Astrocyte (in vitro differentiated cells and primary cell): ENCODE data around the gene EXOC4. TPM values are rescaled to one million over a fixed set of nuclear protein-coding genes. Genes with fewer than 3 reads are reported as not detected.

Experiments used
- DNase-seq: peaks from one replicate; pipeline ENCODE4 v3.0.0-alpha.2; 2010; ENCODE audit warnings: low read depth
- FAIRE-seq: peaks from 2 replicates; lab custom pipeline; 2011; peaks lifted over from hg19 to GRCh38; lab: Jason Lieb, UNC
- H2AFZ ChIP-seq: 2 replicates; pipeline ENCODE4 v1.6.0; 2012; ENCODE audit warnings: low read depth, low read length, inconsistent platforms
- H3K27ac ChIP-seq: 2 replicates; pipeline ENCODE4 v1.5.1; 2011; ENCODE audit warnings: low read depth, low read length, inconsistent platforms
- H3K27me3 ChIP-seq: 2 replicates; pipeline ENCODE4 v1.6.0; 2011; ENCODE audit warnings: low read length, inconsistent platforms; ENCODE audit not compliant: insufficient read depth
- H3K36me3 ChIP-seq: 2 replicates; pipeline ENCODE4 v1.5.1; 2011; ENCODE audit warnings: low read length, inconsistent platforms; ENCODE audit not compliant: insufficient read depth
- H3K4me1 ChIP-seq: 2 replicates; pipeline ENCODE4 v1.5.1; 2011; ENCODE audit warnings: low read length, inconsistent platforms; ENCODE audit not compliant: insufficient read depth
- H3K4me2 ChIP-seq: 2 replicates; pipeline ENCODE4 v1.6.0; 2012; ENCODE audit warnings: low read length, inconsistent platforms
- H3K4me3 ChIP-seq: 2 replicates; pipeline ENCODE4 v1.5.1; 2011; ENCODE audit warnings: low read depth, mild to moderate bottlenecking, low read length, inconsistent platforms; ENCODE audit not compliant: insufficient read depth
- H3K79me2 ChIP-seq: 2 replicates; pipeline ENCODE4 v1.6.0; 2012; ENCODE audit warnings: mild to moderate bottlenecking, low read length, inconsistent platforms; ENCODE audit not compliant: insufficient read depth
- H3K9ac ChIP-seq: 2 replicates; pipeline ENCODE4 v1.6.0; 2012; ENCODE audit warnings: mild to moderate bottlenecking, low read length, inconsistent platforms
- H3K9me3 ChIP-seq: 2 replicates; pipeline ENCODE4 v1.5.1; 2012; ENCODE audit warnings: low read depth, mild to moderate bottlenecking, low read length, inconsistent platforms; ENCODE audit not compliant: insufficient read depth
- H4K20me1 ChIP-seq: 2 replicates; pipeline ENCODE4 v1.6.0; 2012; ENCODE audit warnings: low read length, inconsistent platforms; ENCODE audit not compliant: insufficient read depth
- H3K27ac Mint-ChIP-seq: one replicate; pipeline ENCODE4 v1.8.0; 2021; ENCODE audit warnings: mild to moderate bottlenecking, mixed read lengths; ENCODE audit not compliant: unreplicated experiment
- H3K27me3 Mint-ChIP-seq: one replicate; pipeline ENCODE4 v1.8.0; 2021; ENCODE audit warnings: low read depth, mixed read lengths; ENCODE audit not compliant: unreplicated experiment
- H3K36me3 Mint-ChIP-seq: one replicate; pipeline ENCODE4 v1.8.0; 2021; ENCODE audit warnings: low read depth, mixed read lengths; ENCODE audit not compliant: unreplicated experiment
- H3K4me1 Mint-ChIP-seq: one replicate; pipeline ENCODE4 v1.8.0; 2021; ENCODE audit warnings: low read depth, mixed read lengths; ENCODE audit not compliant: unreplicated experiment
- H3K4me3 Mint-ChIP-seq: one replicate; pipeline ENCODE4 v1.8.0; 2021; ENCODE audit warnings: mild to moderate bottlenecking, moderate library complexity, mixed read lengths; ENCODE audit not compliant: unreplicated experiment
- H3K9me3 Mint-ChIP-seq: one replicate; pipeline ENCODE4 v1.8.0; 2021; ENCODE audit warnings: mild to moderate bottlenecking, mixed read lengths; ENCODE audit not compliant: unreplicated experiment
- EZH2 ChIP-seq: IDR thresholded peaks from 2 replicates; pipeline ENCODE4 v1.6.1; 2012; ENCODE audit warnings: mild to moderate bottlenecking, low read length, inconsistent platforms; ENCODE audit not compliant: insufficient read depth
- total RNA-seq: library from RNA; stranded (reverse); gene quantifications from 2 replicates; pipeline ENCODE4 v1.2.1, GENCODE V29; 2021
- TF ChIP-seq, protein P1 (sequence below): IDR thresholded peaks from 2 replicates; pipeline ENCODE4 v1.5.1; 2011; ENCODE audit warnings: low read depth, mild to moderate bottlenecking, inconsistent platforms, low read length, moderate library complexity; ENCODE audit not compliant: insufficient read depth

Gene EXOC4
- total RNA-seq, 1 donor from 2014 or later, result 57.5 TPM

- H3K27ac Mint-ChIP-seq, result no peak overlapping the region
- H3K27me3 ChIP-seq, result no peaks in the 10 kb centered on the region
- no peaks in the 10 kb centered on the region for H3K36me3 Mint-ChIP-seq
- TF ChIP-seq, protein P1, sequence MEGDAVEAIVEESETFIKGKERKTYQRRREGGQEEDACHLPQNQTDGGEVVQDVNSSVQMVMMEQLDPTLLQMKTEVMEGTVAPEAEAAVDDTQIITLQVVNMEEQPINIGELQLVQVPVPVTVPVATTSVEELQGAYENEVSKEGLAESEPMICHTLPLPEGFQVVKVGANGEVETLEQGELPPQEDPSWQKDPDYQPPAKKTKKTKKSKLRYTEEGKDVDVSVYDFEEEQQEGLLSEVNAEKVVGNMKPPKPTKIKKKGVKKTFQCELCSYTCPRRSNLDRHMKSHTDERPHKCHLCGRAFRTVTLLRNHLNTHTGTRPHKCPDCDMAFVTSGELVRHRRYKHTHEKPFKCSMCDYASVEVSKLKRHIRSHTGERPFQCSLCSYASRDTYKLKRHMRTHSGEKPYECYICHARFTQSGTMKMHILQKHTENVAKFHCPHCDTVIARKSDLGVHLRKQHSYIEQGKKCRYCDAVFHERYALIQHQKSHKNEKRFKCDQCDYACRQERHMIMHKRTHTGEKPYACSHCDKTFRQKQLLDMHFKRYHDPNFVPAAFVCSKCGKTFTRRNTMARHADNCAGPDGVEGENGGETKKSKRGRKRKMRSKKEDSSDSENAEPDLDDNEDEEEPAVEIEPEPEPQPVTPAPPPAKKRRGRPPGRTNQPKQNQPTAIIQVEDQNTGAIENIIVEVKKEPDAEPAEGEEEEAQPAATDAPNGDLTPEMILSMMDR, result no peak
- H3K9me3 ChIP-seq, result no peaks in the 10 kb centered on the region
- no peaks in the 10 kb centered on the region for H3K27me3 Mint-ChIP-seq
- H3K27ac ChIP-seq, result no peak overlapping the region
- no peaks in the 10 kb centered on the region for H3K36me3 ChIP-seq
- DNase-seq, result no peak
- H3K4me1 Mint-ChIP-seq, result no peaks in the 10 kb centered on the region
- no peaks in the 10 kb centered on the region for H3K79me2 ChIP-seq
- no peak for FAIRE-seq
- no peaks in the 10 kb centered on the region for H3K4me1 ChIP-seq
- no peak overlapping the region for H3K4me2 ChIP-seq
- no peak overlapping the region for H3K4me3 Mint-ChIP-seq
- H3K9me3 Mint-ChIP-seq, result no peaks in the 10 kb centered on the region
- H4K20me1 ChIP-seq, result no peaks in the 10 kb centered on the region
- H3K9ac ChIP-seq, result no peak overlapping the region
- H2AFZ ChIP-seq, result no peak overlapping the region
- no peak overlapping the region for H3K4me3 ChIP-seq
Observed at GRCh38 chr7:133805426-133805825, 552.5 kb downstream of the EXOC4 start.

DNA sequence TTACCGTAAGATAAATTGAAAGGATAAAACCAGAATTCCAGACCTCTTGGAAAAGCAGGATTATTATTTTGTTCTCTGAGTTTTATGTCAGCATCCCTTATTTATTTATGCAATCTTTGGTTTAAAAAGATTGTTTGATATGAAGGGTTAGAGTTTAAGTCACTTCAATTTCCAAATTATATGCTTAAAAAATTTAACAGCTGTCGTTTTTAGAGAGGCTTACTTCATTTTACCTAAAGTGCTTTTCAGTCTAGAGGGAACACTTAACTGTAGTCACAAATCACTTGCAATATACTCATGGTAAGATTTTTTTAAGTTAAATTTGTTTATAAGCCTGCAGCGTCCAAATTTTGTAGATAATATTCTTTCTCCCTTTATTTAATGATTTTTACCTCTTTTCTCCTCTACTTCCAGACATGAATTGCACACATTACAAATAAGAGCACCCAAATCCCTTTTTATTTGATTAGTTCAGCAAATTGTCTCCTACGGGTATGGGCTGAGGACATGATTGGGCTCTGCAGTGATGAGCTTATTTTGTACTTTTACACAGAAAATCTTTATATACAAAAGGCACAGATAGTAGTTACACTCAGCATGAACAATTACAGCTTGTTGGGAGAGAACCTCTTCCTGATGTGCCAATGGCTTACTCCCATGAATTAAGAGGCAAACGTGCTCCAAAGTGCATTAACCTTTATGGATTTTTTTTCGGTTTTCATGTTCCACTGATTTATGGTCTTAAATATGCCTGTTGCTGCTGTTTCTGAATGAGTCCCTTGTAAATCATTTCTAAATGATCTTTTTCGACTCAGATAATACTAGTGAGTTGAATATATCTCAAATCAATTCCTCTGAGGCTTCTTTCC is 555.0 kb downstream of the EXOC4 start:
- no peaks in the 10 kb centered on the region for H3K36me3 Mint-ChIP-seq
- Histone ChIP-seq H3K9me3 (no peaks in the 10 kb centered on the region), H3K27me3 (no peaks in the 10 kb centered on the region), H3K4me2 (no peak overlapping the region), H2AFZ (no peak overlapping the region), H4K20me1 (no peaks in the 10 kb centered on the region), H3K79me2 (no peaks in the 10 kb centered on the region), H3K27ac (no peak overlapping the region), H3K4me1 (no peaks in the 10 kb centered on the region), H3K4me3 (no peak overlapping the region), H3K9ac (no peak overlapping the region), H3K36me3 (no peaks in the 10 kb centered on the region)
- H3K27ac Mint-ChIP-seq, result no peak overlapping the region
- no peak for TF ChIP-seq EZH2
- TF ChIP-seq, protein P1, result no peak
- no peaks in the 10 kb centered on the region for H3K9me3 Mint-ChIP-seq
- no peak for DNase-seq
- no peaks in the 10 kb centered on the region for H3K27me3 Mint-ChIP-seq
- H3K4me3 Mint-ChIP-seq, result no peak overlapping the region
- FAIRE-seq, result peak; percentile 60
- H3K4me1 Mint-ChIP-seq, result no peaks in the 10 kb centered on the region

GRCh38 chr7:133808493-133808866 is 555.6 kb downstream of the EXOC4 start:
- DNase-seq (no peak), FAIRE-seq (no peak)
- H3K27me3 ChIP-seq, result no peaks in the 10 kb centered on the region
- H3K36me3 ChIP-seq, result no peaks in the 10 kb centered on the region
- H3K9me3 ChIP-seq, result no peaks in the 10 kb centered on the region
- no peaks in the 10 kb centered on the region for H4K20me1 ChIP-seq
- no peak overlapping the region for H3K27ac Mint-ChIP-seq
- H3K4me2 ChIP-seq, result no peak overlapping the region
- no peak overlapping the region for H3K4me3 Mint-ChIP-seq
- no peak overlapping the region for H3K4me3 ChIP-seq
- H3K4me1 Mint-ChIP-seq, result no peaks in the 10 kb centered on the region
- H3K27me3 Mint-ChIP-seq, result no peaks in the 10 kb centered on the region
- H3K36me3 Mint-ChIP-seq, result no peaks in the 10 kb centered on the region
- no peak overlapping the region for H3K9ac ChIP-seq
- H3K27ac ChIP-seq, result no peak overlapping the region
- TF ChIP-seq EZH2, result no peak
- TF ChIP-seq, protein P1, result no peak
- no peaks in the 10 kb centered on the region for H3K79me2 ChIP-seq
- H2AFZ ChIP-seq, result no peak overlapping the region
- no peaks in the 10 kb centered on the region for H3K9me3 Mint-ChIP-seq
- H3K4me1 ChIP-seq, result no peaks in the 10 kb centered on the region
